Measurements from ENCODE around the gene SIAH2. TPM values are rescaled to one million over a fixed set of nuclear protein-coding genes. Genes with fewer than 3 reads are reported as not detected.

SIAH2 gene
- total and polyA plus RNA-seq, 5 experiments from 2014 or later: 10.9 to 20.5 (median 18.4) TPM

- Mint-ChIP-seq H3K36me3 (no peaks in the 10 kb centered on the region), H3K4me1 (peaks cover 3 to 22% (median 17%) of the 10 kb centered on the region in 4 donors), H3K27ac (peak overlapping the region in 1 of 10 donors; percentile 21), H3K4me3 (peak overlapping the region in 1 of 10 donors; percentile 24), H3K9me3 (no peaks in the 10 kb centered on the region), H3K27me3 (no peaks in the 10 kb centered on the region)
- POLR2A ChIA-PET: interaction anchor here (0.7 kb wide), 1 partner anchor 850 kb away, joined by 6 read pairs; no protein-coding TSS in a partner anchor
- no peak for ATAC-seq
- DNase-seq: no peak
Observed at GRCh38 chr3:150766742-150767141, 3.8 kb upstream of the SIAH2 start.

- Mint-ChIP-seq H3K4me1 (peaks cover 6 to 28% (median 22%) of the 10 kb centered on the region in 4 donors), H3K36me3 (no peaks in the 10 kb centered on the region), H3K9me3 (no peaks in the 10 kb centered on the region), H3K27ac (peak overlapping the region in 3 of 10 donors; percentile 52 to 100 (median 55)), H3K27me3 (no peaks in the 10 kb centered on the region), H3K4me3 (peak overlapping the region in 1 of 10 donors; percentile 26)
- DNase-seq (no peak), ATAC-seq (no peak)
- POLR2A ChIA-PET: no interaction called here
Observed at GRCh38 chr3:150765949-150766720, 3.2 kb upstream of the SIAH2 start.

GRCh38 chr3:150764967-150765366 lies 2.0 kb upstream of the SIAH2 start:
- Mint-ChIP-seq H3K9me3 (no peaks in the 10 kb centered on the region), H3K27me3 (no peaks in the 10 kb centered on the region), H3K4me1 (peaks cover 13 to 40% (median 34%) of the 10 kb centered on the region in 4 donors), H3K36me3 (no peaks in the 10 kb centered on the region), H3K4me3 (peak overlapping the region in 5 of 10 donors; percentile 25 to 99 (median 43)), H3K27ac (peak overlapping the region in 9 of 10 donors; percentile 44 to 100 (median 99))
- no peak for ATAC-seq
- DNase-seq: no peak
- POLR2A ChIA-PET: interaction anchor here (2.6 to 4.1 kb wide), 4 partner anchors 14 to 219 kb away, joined by 10 to 55 read pairs (median 38); partner anchors contain the start of genes EIF2A, ERICH6, SELENOT and SERP1

GRCh38 chr3:150764566-150764965 lies 1.6 kb upstream of the SIAH2 start:
- no peaks in the 10 kb centered on the region for H3K9me3 Mint-ChIP-seq
- H3K4me3 Mint-ChIP-seq: peak overlapping the region in 9 of 10 donors; percentile 28 to 100 (median 99)
- H3K36me3 Mint-ChIP-seq: no peaks in the 10 kb centered on the region
- DNase-seq: no peak
- POLR2A ChIA-PET: interaction anchor here (2.4 to 4.1 kb wide), 6 partner anchors 15 to 356 kb away, joined by 10 to 55 read pairs (median 34); partner anchors contain the start of genes EIF2A, ERICH6, SELENOT and SERP1
- no peaks in the 10 kb centered on the region for H3K27me3 Mint-ChIP-seq
- peak overlapping the region; percentile 65 to 100 (median 100) for H3K27ac Mint-ChIP-seq
- H3K4me1 Mint-ChIP-seq: peaks cover 14 to 44% (median 38%) of the 10 kb centered on the region in 4 donors
- no peak for ATAC-seq

GRCh38 chr3:150763841-150764483 lies 993 bp upstream of the SIAH2 start:
- DNase-seq (peak in 4 of 10 donors; percentile 30 to 69 (median 37)), ATAC-seq (peak; percentile 6 to 18)
- no peaks in the 10 kb centered on the region for H3K27me3 Mint-ChIP-seq
- peak overlapping the region; percentile 94 to 100 (median 99) for H3K4me3 Mint-ChIP-seq
- H3K9me3 Mint-ChIP-seq: no peaks in the 10 kb centered on the region
- H3K27ac Mint-ChIP-seq: peak overlapping the region; percentile 98 to 100 (median 100)
- H3K4me1 Mint-ChIP-seq: peaks cover 14 to 50% (median 44%) of the 10 kb centered on the region in 4 donors
- POLR2A ChIA-PET: interaction anchor here (0.6 to 4.1 kb wide), 18 partner anchors 7 to 1504 kb away, joined by 3 to 55 read pairs (median 8); partner anchors contain the start of genes EIF2A, ERICH6, MBNL1 and SELENOT
- peaks cover 0 to 3% (median 0%) of the 10 kb centered on the region in 3 donors for H3K36me3 Mint-ChIP-seq

- H3K36me3 Mint-ChIP-seq: peaks cover 0 to 8% (median 0%) of the 10 kb centered on the region in 3 donors
Observed at GRCh38 chr3:150762662-150763121, 277 bp downstream of the SIAH2 start.

GRCh38 chr3:150761831-150762661 lies 923 bp downstream of the SIAH2 start:
- H3K4me1 Mint-ChIP-seq: peaks cover 18 to 64% (median 59%) of the 10 kb centered on the region in 4 donors
- H3K27me3 Mint-ChIP-seq: no peaks in the 10 kb centered on the region
- DNase-seq (peak in 8 of 10 donors; percentile 8 to 38 (median 26)), ATAC-seq (no peak)
- H3K36me3 Mint-ChIP-seq: peaks cover 0 to 8% (median 0%) of the 10 kb centered on the region in 3 donors
- no peaks in the 10 kb centered on the region for H3K9me3 Mint-ChIP-seq
- H3K4me3 Mint-ChIP-seq: peak overlapping the region; percentile 92 to 98 (median 94)
- peak overlapping the region; percentile 87 to 97 (median 97) for H3K27ac Mint-ChIP-seq
- POLR2A ChIA-PET: interaction anchor here (0.6 to 4.1 kb wide), 24 partner anchors 9 to 1020 kb away, joined by 3 to 55 read pairs (median 5); partner anchors contain the start of genes EIF2A, ERICH6, SELENOT and SERP1

More at GRCh38 chr3:150762662-150763121, 277 bp downstream of the SIAH2 start:
- POLR2A ChIA-PET: interaction anchor here (1.0 to 4.1 kb wide), 23 partner anchors 9 to 1506 kb away, joined by 3 to 55 read pairs (median 6); partner anchors contain the start of genes EIF2A, ERICH6, MBNL1 and MED12L
- H3K27me3 Mint-ChIP-seq: no peaks in the 10 kb centered on the region
- ATAC-seq (peak in 1 of 2 donors; percentile 1), DNase-seq (no peak)
- no peaks in the 10 kb centered on the region for H3K9me3 Mint-ChIP-seq
- peak overlapping the region in 4 of 10 donors; percentile 42 to 98 (median 94) for H3K4me3 Mint-ChIP-seq
- H3K27ac Mint-ChIP-seq: peak overlapping the region in 5 of 10 donors; percentile 56 to 100 (median 97)
- peaks cover 18 to 58% (median 53%) of the 10 kb centered on the region in 4 donors for H3K4me1 Mint-ChIP-seq

GRCh38 chr3:150760431-150761200 lies 2.4 kb downstream of the SIAH2 start:
- Mint-ChIP-seq H3K4me1 (peaks cover 20 to 74% (median 65%) of the 10 kb centered on the region in 4 donors), H3K4me3 (peak overlapping the region; percentile 92 to 98 (median 94)), H3K27ac (peak overlapping the region; percentile 87 to 97 (median 97)), H3K36me3 (peaks cover 0 to 8% (median 5%) of the 10 kb centered on the region in 3 donors), H3K9me3 (no peaks in the 10 kb centered on the region), H3K27me3 (no peaks in the 10 kb centered on the region)
- DNase-seq: peak in 3 of 10 donors; percentile 12 to 22 (median 19)
- ATAC-seq: no peak
- POLR2A ChIA-PET: interaction anchor here (0.5 to 4.1 kb wide), 7 partner anchors 9 to 352 kb away, joined by 3 to 34 read pairs (median 4); partner anchors contain the start of gene SELENOT

- Mint-ChIP-seq H3K36me3 (peaks cover 0 to 8% (median 6%) of the 10 kb centered on the region in 3 donors), H3K27ac (peak overlapping the region; percentile 84 to 97 (median 96)), H3K27me3 (no peaks in the 10 kb centered on the region), H3K9me3 (no peaks in the 10 kb centered on the region), H3K4me3 (peak overlapping the region; percentile 92 to 98 (median 94)), H3K4me1 (peaks cover 20 to 73% (median 66%) of the 10 kb centered on the region in 4 donors)
- ATAC-seq: no peak
- POLR2A ChIA-PET: interaction anchor here (0.5 to 0.8 kb wide), 2 partner anchors 28 to 214 kb away, joined by 4 read pairs; partner anchors contain the start of genes EIF2A and SERP1
- no peak for DNase-seq
Observed at GRCh38 chr3:150759947-150760346, 3.0 kb downstream of the SIAH2 start.

- no peak for ATAC-seq
- H3K27ac Mint-ChIP-seq: peak overlapping the region in 7 of 10 donors; percentile 2 to 97 (median 96)
- H3K9me3 Mint-ChIP-seq: no peaks in the 10 kb centered on the region
- DNase-seq: no peak
- H3K4me1 Mint-ChIP-seq: peaks cover 20 to 73% (median 62%) of the 10 kb centered on the region in 4 donors
- POLR2A ChIA-PET: interaction anchor here (0.8 kb wide), 1 partner anchor 213 kb away, joined by 4 read pairs; the partner anchor contains the start of genes EIF2A and SERP1
- no peaks in the 10 kb centered on the region for H3K27me3 Mint-ChIP-seq
- H3K36me3 Mint-ChIP-seq: peaks cover 0 to 8% (median 8%) of the 10 kb centered on the region in 3 donors
- H3K4me3 Mint-ChIP-seq: peak overlapping the region in 6 of 10 donors; percentile 92 to 97 (median 95)
Observed at GRCh38 chr3:150759319-150759718, 3.6 kb downstream of the SIAH2 start.
